A549 (cell line): ENCODE results near the gene IGF2BP1. TPM values are rescaled to one million over a fixed set of nuclear protein-coding genes. Genes with fewer than 3 reads are reported as not detected.

Experiments used
- ATAC-seq, 2 experiments: fragments of 200-7000 bp in 1 of 2; fragments of >200 bp in 1 of 2; cut with Nextera tagmentation in 1 of 2; cut with Tn5 transposase in 1 of 2; 3 replicates each; pipeline versions ENCODE4 v1.8.0 to v1.9.1; 2018 to 2020; ENCODE audit warnings: mild to moderate bottlenecking in 1 of 2, moderate library complexity in 1 of 2
- CTCF ChIA-PET: fragments of 300-600 bp; sonication (Branson Sonifier 250); formaldehyde crosslinking; extraction: SDS; loops from one replicate; lab custom pipeline; 2021; ENCODE audit warnings: antibody characterized with exemption, inconsistent platforms; lab: Yijun Ruan, JAX
- POLR2A ChIA-PET: fragments of 350-600 bp; formaldehyde crosslinking; extraction: SDS; loops from one replicate; lab custom pipeline; 2021; ENCODE audit warnings: antibody characterized with exemption, inconsistent platforms; lab: Yijun Ruan, JAX
- DNase-seq, 2 experiments: peaks; one replicate each; pipeline versions ENCODE4 v3.0.0 to v3.0.0-alpha.2; 2011 to 2016; ENCODE audit warnings: low read depth in 1 of 2, low spot score in 1 of 2
- FAIRE-seq: peaks from 2 replicates; lab custom pipeline; 2011; peaks lifted over from hg19 to GRCh38; lab: Jason Lieb, UNC
- H3K27ac ChIP-seq, 2 experiments: fragments of >200 bp; sonication (Bioruptor Twin); formaldehyde crosslinking; 3 replicates each; pipeline ENCODE4 v1.5.1; 2016 to 2017
- H3K4me1 ChIP-seq: fragments of >200 bp; sonication (Bioruptor Twin); formaldehyde crosslinking; 3 replicates; pipeline ENCODE4 v1.6.1; 2016
- H3K4me2 ChIP-seq: fragments of >200 bp; sonication (Bioruptor Twin); formaldehyde crosslinking; 3 replicates; pipeline ENCODE4 v1.6.1; 2016
- H3K4me3 ChIP-seq: fragments of >200 bp; sonication (Bioruptor Twin); formaldehyde crosslinking; 3 replicates; pipeline ENCODE4 v1.5.1; 2016
- H3K9me3 ChIP-seq: fragments of >200 bp; sonication (Bioruptor Twin); formaldehyde crosslinking; 3 replicates; pipeline ENCODE4 v1.6.1; 2016
- CEBPB ChIP-seq, 2 experiments: fragments of >200 bp in 1 of 2; sonication (Bioruptor Twin) in 1 of 2; formaldehyde crosslinking in 1 of 2; IDR thresholded peaks; 2 replicates each; pipeline ENCODE4 v1.6.1; 2012 to 2016
- CHD4 ChIP-seq: fragments of 200-600 bp; sonication (generic); IDR thresholded peaks from 2 replicates; pipeline ENCODE4 v1.6.1; 2016; ENCODE audit warnings: antibody characterized with exemption, mild to moderate bottlenecking, borderline replicate concordance
- ESRRA ChIP-seq: fragments of 150-350 bp; IDR thresholded peaks from 2 replicates; pipeline ENCODE4 v1.6.1; 2014; ENCODE audit warnings: mild to moderate bottlenecking, low read length, borderline replicate concordance
- GATA3 ChIP-seq: IDR thresholded peaks from 2 replicates; pipeline ENCODE4 v1.6.1; 2012; ENCODE audit warnings: borderline replicate concordance
- HDAC2 ChIP-seq: fragments of 200-600 bp; sonication (generic); IDR thresholded peaks from 2 replicates; pipeline ENCODE4 v1.6.1; 2016
- HEYL ChIP-seq: fragments of 250-450 bp; sonication (Bioruptor Pico); IDR thresholded peaks from 2 replicates; pipeline ENCODE4 v1.8.0; 2021; ENCODE audit warnings: mild to moderate bottlenecking, moderate library complexity
- HOXB13 ChIP-seq: fragments of 250-450 bp; sonication (Bioruptor Pico); IDR thresholded peaks from 2 replicates; pipeline ENCODE4 v1.5.0; 2020; ENCODE audit warnings: low read depth, mild to moderate bottlenecking, moderate library complexity
- JUN ChIP-seq, 2 experiments: fragments of >200 bp; sonication (Bioruptor Twin); formaldehyde crosslinking; IDR thresholded peaks; 2 replicates in 1 of 2; 3 replicates in 1 of 2; pipeline ENCODE4 v1.6.1; 2016 to 2017
- MAFK ChIP-seq: fragments of 450-650 bp; IDR thresholded peaks from 2 replicates; pipeline ENCODE4 v1.6.1; 2014; ENCODE audit not compliant: partially characterized antibody
- MAZ ChIP-seq: fragments of 150-350 bp; IDR thresholded peaks from 2 replicates; pipeline ENCODE4 v1.6.1; 2014; ENCODE audit warnings: antibody characterized with exemption, low read depth, low read length, borderline replicate concordance
- POLR2A ChIP-seq: IDR thresholded peaks from 2 replicates; pipeline ENCODE4 v1.6.1; 2012; ENCODE audit warnings: mild to moderate bottlenecking, low read length
- RNF2 ChIP-seq: fragments of 200-600 bp; sonication (generic); IDR thresholded peaks from 2 replicates; pipeline ENCODE4 v1.6.1; 2016; ENCODE audit warnings: low read depth, mild to moderate bottlenecking, antibody characterized with exemption, moderate library complexity, borderline replicate concordance
- ZC3H11A ChIP-seq: fragments of 450-650 bp; IDR thresholded peaks from 2 replicates; pipeline ENCODE4 v1.6.1; 2014; ENCODE audit warnings: antibody characterized with exemption, mild to moderate bottlenecking
- ZSCAN20 ChIP-seq: fragments of 250-450 bp; sonication (Bioruptor Pico); IDR thresholded peaks from 2 replicates; pipeline ENCODE4 v1.8.0; 2022; ENCODE audit warnings: mild to moderate bottlenecking, moderate library complexity
- WGBS: methylation state at CpG from one replicate; pipeline ENCODE4 v1.1.6; 2017; ENCODE audit errors: missing lambda C conversion rate; 5-methylcytosine and 5-hydroxymethylcytosine counted together
- polyA plus RNA-seq, 4 experiments: library from polyadenylated mRNA; depleted of rRNA in 3 of 4; stranded (reverse); fragments of >200 nt; fragmentation: RNase III in 1 of 4; extraction: RNeasy Plus Mini Kit Qiagen cat#74134 plus additional on column Dnase treatment in 1 of 4; gene quantifications; 2 replicates in 3 of 4; 3 replicates in 1 of 4; pipeline ENCODE4 v1.2.3, GENCODE V29; 2011 to 2017
- TF ChIP-seq, protein P1 (sequence below): fragments of >200 bp; sonication (Bioruptor Twin); formaldehyde crosslinking; IDR thresholded peaks from 2 replicates; pipeline ENCODE4 v1.6.1; 2016
- TF ChIP-seq, protein P2 (sequence below): fragments of 450-650 bp; IDR thresholded peaks from 2 replicates; pipeline ENCODE4 v1.6.1; 2014; ENCODE audit warnings: antibody characterized with exemption
- TF ChIP-seq, protein P3 (sequence below): fragments of 250-450 bp; sonication (Bioruptor Pico); IDR thresholded peaks from 2 replicates; pipeline ENCODE4 v1.5.0; 2021; ENCODE audit warnings: mild to moderate bottlenecking, moderate library complexity, borderline replicate concordance
- TF ChIP-seq, protein P4 (sequence below): IDR thresholded peaks from 2 replicates; pipeline ENCODE4 v1.6.1; 2012

IGF2BP1 gene
- polyA plus RNA-seq, 2 of the 4 experiments (the other 2 are of a cell fraction), result 26.2 to 40.3 TPM

DNA sequence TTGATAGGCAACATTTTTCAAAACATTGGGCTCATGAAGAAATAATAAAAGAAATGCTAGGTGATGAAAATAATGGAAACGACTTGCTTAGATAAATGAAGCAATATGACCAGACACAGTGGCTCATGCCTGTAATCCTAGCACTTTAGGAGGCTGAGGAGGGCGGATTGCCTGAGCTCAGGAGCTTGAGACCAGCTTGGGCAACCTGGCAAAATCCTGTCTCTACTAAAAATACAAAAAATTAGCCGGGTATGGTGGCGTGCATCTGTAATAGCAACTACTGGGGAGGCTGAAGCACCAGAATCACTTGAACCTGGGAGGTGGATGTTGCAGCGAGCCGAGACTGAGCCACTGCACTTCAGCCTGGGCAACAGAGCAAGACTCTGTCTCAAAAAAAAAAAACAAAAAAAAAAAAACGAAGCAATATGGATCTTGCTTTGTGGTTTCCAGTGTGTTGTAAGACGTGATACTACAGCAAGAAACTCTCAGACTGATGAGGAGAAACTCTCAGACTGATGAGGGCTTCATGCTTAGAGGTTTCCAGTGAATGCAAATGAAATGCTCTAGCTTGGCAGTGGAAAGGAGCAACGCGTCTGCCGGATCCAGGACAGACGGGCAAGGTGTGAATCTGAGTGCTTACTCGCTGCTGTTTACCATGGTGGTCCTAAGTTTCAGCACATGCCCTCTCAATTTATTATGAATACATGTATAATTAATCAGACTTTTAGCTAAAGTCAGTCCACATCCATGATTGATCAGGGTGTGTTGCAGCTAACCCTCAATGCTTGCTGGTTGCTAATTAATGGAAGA lies 11.5 kb upstream of the IGF2BP1 start:
- POLR2A ChIA-PET, result interaction anchor here (0.7 to 1.8 kb wide), 5 partner anchors 10 to 41 kb away, joined by 3 to 7 read pairs (median 4); partner anchors contain the start of gene SNF8
- DNase-seq, result no peak

DNA sequence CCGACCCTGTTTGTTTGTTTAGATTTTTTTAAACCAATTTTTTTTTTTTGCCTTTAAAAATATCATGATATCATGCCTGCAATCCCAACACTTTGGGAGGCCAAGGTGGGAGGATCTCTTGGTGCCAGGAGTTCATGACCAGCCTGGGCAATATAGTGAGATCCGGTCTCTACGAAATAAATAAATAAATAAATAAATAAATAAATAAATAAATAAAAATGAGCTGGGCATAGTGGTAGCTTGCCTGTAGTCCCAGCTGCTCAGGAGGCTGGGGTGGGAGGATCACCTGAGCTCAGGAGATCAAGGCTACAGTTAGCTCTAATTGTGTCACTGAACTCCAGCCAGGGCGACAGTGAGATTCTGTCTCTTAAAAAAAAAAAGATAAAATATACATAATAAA lies 8.1 kb upstream of the IGF2BP1 start:
- ChIA-PET CTCF (interaction anchor here (0.8 to 1.7 kb wide), 5 partner anchors 9 to 47 kb away, joined by 3 to 7 read pairs (median 4); no protein-coding TSS in a partner anchor), POLR2A (interaction anchor here (1.2 kb wide), 1 partner anchor 27 kb away, joined by 3 read pairs; no protein-coding TSS in a partner anchor)

More for the DNA sequence above, 11.5 kb upstream of the IGF2BP1 start:
- Histone ChIP-seq H3K4me2 (no peak overlapping the region), H3K4me1 (peaks cover 24% of the 10 kb centered on the region), H3K27ac (peak overlapping the region in 1 of 2 experiments; percentile 43; a peak in 2 of 6 replicates), H3K4me3 (no peak overlapping the region), H3K9me3 (no peaks in the 10 kb centered on the region)
- ATAC-seq (peak; percentile 30 to 35; a peak in 3 of 6 replicates), FAIRE-seq (no peak)
- TF ChIP-seq, protein P1, sequence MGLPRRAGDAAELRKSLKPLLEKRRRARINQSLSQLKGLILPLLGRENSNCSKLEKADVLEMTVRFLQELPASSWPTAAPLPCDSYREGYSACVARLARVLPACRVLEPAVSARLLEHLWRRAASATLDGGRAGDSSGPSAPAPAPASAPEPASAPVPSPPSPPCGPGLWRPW, result no peak
- TF ChIP-seq JUN (IDR thresholded peaks at IDR 0.05), result no peak
- CTCF ChIA-PET, result interaction anchor here (0.6 to 3.1 kb wide), 8 partner anchors 10 to 195 kb away, joined by 3 to 12 read pairs (median 3); no protein-coding TSS in a partner anchor
- 80% methylated on average over 13 of the region's 13 CpGs for WGBS

DNA sequence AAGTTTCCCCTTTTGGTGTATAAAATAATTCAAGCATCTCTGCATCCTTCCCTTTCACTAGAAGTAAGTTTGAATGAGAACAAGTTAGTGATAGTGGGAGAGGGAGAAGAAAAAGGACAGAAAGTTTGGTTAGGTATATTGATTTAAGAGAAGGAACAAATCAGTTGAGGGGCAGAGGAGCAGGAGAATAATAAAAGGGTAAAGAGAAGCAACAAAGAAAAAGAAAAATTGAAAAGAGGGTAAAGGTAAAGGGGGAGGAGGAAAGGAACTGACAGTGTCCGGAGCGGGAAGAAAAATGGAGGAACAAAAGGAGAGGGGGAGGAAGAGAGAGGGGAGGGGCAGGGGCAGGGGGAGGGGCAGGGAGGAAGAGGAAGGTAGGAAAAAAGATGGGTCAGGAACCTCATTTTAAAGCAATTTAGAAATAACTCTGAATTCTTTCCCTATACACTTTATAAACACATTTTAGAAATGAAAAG lies 6.3 kb upstream of the IGF2BP1 start:
- FAIRE-seq (peak; percentile 90), ATAC-seq (no peak), DNase-seq (peak in 1 of 2 experiments; percentile 51)
- H3K9me3 ChIP-seq, result no peaks in the 10 kb centered on the region
- CTCF ChIA-PET, result interaction anchor here (1.2 to 1.7 kb wide), 3 partner anchors 13 to 36 kb away, joined by 4 to 7 read pairs (median 4); no protein-coding TSS in a partner anchor
- H3K4me3 ChIP-seq, result peak overlapping the region; percentile 25; the same call in 2 of the 3 replicates
- peak overlapping the region; percentile 80 to 93 for H3K27ac ChIP-seq
- TF ChIP-seq JUN (IDR thresholded peaks at IDR 0.05) (peak in 1 of 2 experiments; percentile 45; a peak in 1 of 5 replicates), HDAC2 (no peak)
- POLR2A ChIA-PET, result interaction anchor here (9.1 kb wide), 1 partner anchor 19 kb away, joined by 145 read pairs; no protein-coding TSS in a partner anchor
- 0% methylated on average over 2 of the region's 2 CpGs for WGBS
- peak overlapping the region; percentile 90 for H3K4me2 ChIP-seq
- H3K4me1 ChIP-seq, result peaks cover 56% of the 10 kb centered on the region

More for the DNA sequence above, 8.1 kb upstream of the IGF2BP1 start:
- DNase-seq, result no peak
- H3K27ac ChIP-seq, result no peak overlapping the region
- peaks cover 50% of the 10 kb centered on the region for H3K4me1 ChIP-seq
- 93% methylated on average over 4 of the region's 4 CpGs for WGBS
- TF ChIP-seq ZC3H11A (peak; percentile 89), HEYL (CRISPR knock-in tag) (no peak)
- no peak for ATAC-seq
- H3K9me3 ChIP-seq, result no peaks in the 10 kb centered on the region
- no peak overlapping the region for H3K4me2 ChIP-seq
- FAIRE-seq, result no peak
- H3K4me3 ChIP-seq, result no peak overlapping the region

DNA sequence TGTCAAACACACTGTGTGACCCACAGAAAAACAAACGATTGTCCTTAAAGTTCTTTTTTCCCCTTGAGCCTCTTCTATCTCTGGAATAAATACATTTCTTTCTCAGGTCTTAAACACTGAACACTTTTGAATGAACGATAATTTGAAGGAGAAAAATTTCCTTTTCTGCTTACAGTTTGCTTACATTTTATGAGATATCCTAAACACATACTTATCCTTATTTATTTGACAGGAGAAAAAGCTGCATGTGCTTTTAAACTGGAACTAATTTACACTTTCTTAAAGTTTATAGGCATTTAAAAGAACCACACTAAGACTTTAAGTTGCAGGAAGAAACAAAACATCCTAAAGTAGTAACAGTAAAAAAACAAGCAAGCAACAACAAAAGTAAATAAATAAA lies 4.7 kb upstream of the IGF2BP1 start:
- H3K9me3 ChIP-seq, result no peaks in the 10 kb centered on the region
- WGBS, result 1% methylated on average over 2 of the region's 2 CpGs
- peak overlapping the region; percentile 25; the same call in 2 of the 3 replicates for H3K4me3 ChIP-seq
- POLR2A ChIA-PET, result interaction anchor here (1.0 to 9.1 kb wide), 3 partner anchors 21 to 38 kb away, joined by 3 to 156 read pairs (median 145); no protein-coding TSS in a partner anchor
- DNase-seq (no peak), FAIRE-seq (peak; percentile 99), ATAC-seq (no peak)
- CTCF ChIA-PET, result interaction anchor here (0.7 to 30.3 kb wide), 6 partner anchors 12 to 43 kb away, joined by 3 to 639 read pairs (median 26); partner anchors contain the start of gene SNF8
- H3K27ac ChIP-seq, result peak overlapping the region; percentile 83 to 93
- H3K4me1 ChIP-seq, result peaks cover 44% of the 10 kb centered on the region
- TF ChIP-seq MAZ, result no peak
- no peak for TF ChIP-seq CEBPB (IDR thresholded peaks at IDR 0.05)
- TF ChIP-seq, protein P2, sequence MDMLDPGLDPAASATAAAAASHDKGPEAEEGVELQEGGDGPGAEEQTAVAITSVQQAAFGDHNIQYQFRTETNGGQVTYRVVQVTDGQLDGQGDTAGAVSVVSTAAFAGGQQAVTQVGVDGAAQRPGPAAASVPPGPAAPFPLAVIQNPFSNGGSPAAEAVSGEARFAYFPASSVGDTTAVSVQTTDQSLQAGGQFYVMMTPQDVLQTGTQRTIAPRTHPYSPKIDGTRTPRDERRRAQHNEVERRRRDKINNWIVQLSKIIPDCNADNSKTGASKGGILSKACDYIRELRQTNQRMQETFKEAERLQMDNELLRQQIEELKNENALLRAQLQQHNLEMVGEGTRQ, result no peak
- no peak for TF ChIP-seq HEYL (CRISPR knock-in tag)
- no peak for TF ChIP-seq MAFK
- no peak for TF ChIP-seq ZSCAN20 (CRISPR knock-in tag)
- TF ChIP-seq HOXB13 (CRISPR knock-in tag), result no peak
- no peak for TF ChIP-seq POLR2A
- TF ChIP-seq CHD4, result no peak
- TF ChIP-seq, protein P3, sequence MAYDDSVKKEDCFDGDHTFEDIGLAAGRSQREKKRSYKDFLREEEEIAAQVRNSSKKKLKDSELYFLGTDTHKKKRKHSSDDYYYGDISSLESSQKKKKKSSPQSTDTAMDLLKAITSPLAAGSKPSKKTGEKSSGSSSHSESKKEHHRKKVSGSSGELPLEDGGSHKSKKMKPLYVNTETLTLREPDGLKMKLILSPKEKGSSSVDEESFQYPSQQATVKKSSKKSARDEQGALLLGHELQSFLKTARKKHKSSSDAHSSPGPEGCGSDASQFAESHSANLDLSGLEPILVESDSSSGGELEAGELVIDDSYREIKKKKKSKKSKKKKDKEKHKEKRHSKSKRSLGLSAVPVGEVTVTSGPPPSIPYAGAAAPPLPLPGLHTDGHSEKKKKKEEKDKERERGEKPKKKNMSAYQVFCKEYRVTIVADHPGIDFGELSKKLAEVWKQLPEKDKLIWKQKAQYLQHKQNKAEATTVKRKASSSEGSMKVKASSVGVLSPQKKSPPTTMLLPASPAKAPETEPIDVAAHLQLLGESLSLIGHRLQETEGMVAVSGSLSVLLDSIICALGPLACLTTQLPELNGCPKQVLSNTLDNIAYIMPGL, result no peak
- no peak for TF ChIP-seq ESRRA
- TF ChIP-seq, protein P4, sequence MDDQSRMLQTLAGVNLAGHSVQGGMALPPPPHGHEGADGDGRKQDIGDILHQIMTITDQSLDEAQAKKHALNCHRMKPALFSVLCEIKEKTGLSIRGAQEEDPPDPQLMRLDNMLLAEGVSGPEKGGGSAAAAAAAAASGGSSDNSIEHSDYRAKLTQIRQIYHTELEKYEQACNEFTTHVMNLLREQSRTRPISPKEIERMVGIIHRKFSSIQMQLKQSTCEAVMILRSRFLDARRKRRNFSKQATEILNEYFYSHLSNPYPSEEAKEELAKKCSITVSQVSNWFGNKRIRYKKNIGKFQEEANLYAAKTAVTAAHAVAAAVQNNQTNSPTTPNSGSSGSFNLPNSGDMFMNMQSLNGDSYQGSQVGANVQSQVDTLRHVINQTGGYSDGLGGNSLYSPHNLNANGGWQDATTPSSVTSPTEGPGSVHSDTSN, result no peak
- TF ChIP-seq GATA3, result no peak
- no peak for TF ChIP-seq RNF2
- H3K4me2 ChIP-seq, result peak overlapping the region; percentile 90
